SH-SY5Y (cell line): ENCODE results near the gene HYDIN.

ENCODE experiments used
- GATA2 ChIP-seq: IDR thresholded peaks from 2 replicates; pipeline ENCODE4 v1.6.1; 2011; ENCODE audit warnings: mild to moderate bottlenecking, low read depth, low read length
- GATA3 ChIP-seq: IDR thresholded peaks from 2 replicates; pipeline ENCODE4 v1.6.1; 2011; ENCODE audit warnings: low read depth, mild to moderate bottlenecking, low read length, moderate library complexity

DNA sequence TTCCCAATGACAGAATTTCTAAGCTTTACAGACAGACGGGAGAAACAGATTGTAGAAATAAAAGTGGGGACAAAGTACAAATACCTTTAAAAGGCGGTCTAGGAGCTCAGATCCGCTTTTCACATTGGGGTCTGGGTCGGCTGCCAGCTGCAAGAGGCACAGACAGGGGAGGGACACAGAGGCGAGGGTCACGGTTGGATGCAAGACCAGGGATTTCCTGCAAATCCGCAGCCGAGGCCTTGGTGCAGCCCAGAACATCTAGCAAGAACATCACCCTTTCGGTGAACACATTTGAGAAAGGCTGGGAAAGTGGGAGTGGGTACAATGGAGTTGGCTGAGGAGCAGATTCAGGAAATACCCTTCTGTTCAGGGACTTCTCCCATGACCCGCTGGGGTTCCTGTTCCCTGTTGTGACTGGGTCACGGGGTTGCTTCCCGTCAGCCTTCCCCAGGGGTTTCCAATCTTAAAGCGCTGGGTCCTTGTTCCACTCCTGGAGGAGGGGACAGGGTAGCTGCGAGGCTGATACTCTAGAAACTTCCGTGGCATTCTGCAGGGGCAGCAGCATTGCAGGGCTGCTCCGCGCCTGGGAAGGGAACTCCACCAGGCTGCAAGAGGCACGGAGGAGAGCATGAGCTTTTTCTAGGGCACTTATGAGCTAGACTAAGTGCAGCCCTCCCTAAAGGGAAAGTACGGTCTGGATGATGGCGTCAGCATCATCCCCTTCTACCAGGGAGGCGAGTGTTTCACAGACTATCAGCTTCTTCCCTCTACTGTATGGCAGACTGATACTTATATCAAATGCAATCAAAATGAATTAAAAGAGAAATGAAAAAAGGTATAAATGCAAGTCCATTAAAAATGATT lies 445.6 kb downstream of the HYDIN start:
- TF ChIP-seq GATA3: no peak
- TF ChIP-seq GATA2: no peak
